NCI-H1417 (cell line): ENCODE results near the gene EIF4B.
A peak's percentile ranks its signal among the peaks of the same experiment; 100 is the strongest.

ENCODE experiments used
- DNase-seq, 3 experiments: peaks; one replicate each; lab custom pipeline; 2025; lab: John Stamatoyannopoulos, UW

The EIF4B gene

GRCh38 chr12:53058674-53059433 lies 52.6 kb downstream of the EIF4B start:
- DNase-seq: no peak

- DNase-seq: no peak
These were observed 53.3 kb downstream of the EIF4B start for GRCh38 chr12:53059434-53060063.

GRCh38 chr12:53060064-53060720 lies 53.9 kb downstream of the EIF4B start:
- no peak for DNase-seq

- peak in 2 of 3 experiments; percentile 72 to 83 for DNase-seq
These were observed 54.5 kb downstream of the EIF4B start for GRCh38 chr12:53060721-53061276.

GRCh38 chr12:53061404-53062010 lies 55.3 kb downstream of the EIF4B start:
- peak; percentile 77 to 97 (median 86) for DNase-seq

GRCh38 chr12:53062011-53062961 lies 56.0 kb downstream of the EIF4B start:
- no peak for DNase-seq

- no peak for DNase-seq
These were observed 56.9 kb downstream of the EIF4B start for GRCh38 chr12:53062977-53063707.

GRCh38 chr12:53063708-53064612 lies 57.7 kb downstream of the EIF4B start:
- peak in 1 of 3 experiments; percentile 51 for DNase-seq

- no peak for DNase-seq
These were observed 58.6 kb downstream of the EIF4B start for GRCh38 chr12:53064613-53065436.

GRCh38 chr12:53065470-53065869 lies 59.2 kb downstream of the EIF4B start:
- DNase-seq: no peak

- peak; percentile 58 to 82 (median 74) for DNase-seq
These were observed 60.0 kb downstream of the EIF4B start for GRCh38 chr12:53065975-53066931.

GRCh38 chr12:53067074-53067992 lies 61.1 kb downstream of the EIF4B start:
- no peak for DNase-seq

GRCh38 chr12:53067993-53068770 lies 61.9 kb downstream of the EIF4B start:
- no peak for DNase-seq

- no peak for DNase-seq
These were observed 62.7 kb downstream of the EIF4B start for GRCh38 chr12:53068811-53069585.
